OCI-LY7 (cell line): Measurements from ENCODE around the gene CCDC187. TPM values are rescaled to one million over a fixed set of nuclear protein-coding genes. Genes with fewer than 3 reads are reported as not detected.

ENCODE experiments used
- BruUV-seq: library from RNA; stranded (reverse); fragments of 400-500 nt; replicated peaks from 2 replicates; lab custom pipeline; 2021; lab: Mats Ljungman, UMichigan
- CTCF ChIA-PET: fragments of 300-600 bp; sonication (Branson Sonifier 250); formaldehyde crosslinking; loops from one replicate; lab custom pipeline; 2022; ENCODE audit warnings: antibody characterized with exemption; ENCODE audit not compliant: unreplicated experiment; lab: Charles Lee
- POLR2A ChIA-PET: fragments of 300-600 bp; sonication (Branson Sonifier 250); formaldehyde crosslinking; loops from one replicate; lab custom pipeline; 2022; ENCODE audit warnings: antibody characterized with exemption; lab: Charles Lee
- DNase-seq: peaks from one replicate; pipeline ENCODE4 v3.0.0-alpha.2; 2015; ENCODE audit warnings: low spot score
- H2AFZ ChIP-seq: fragments of 200-600 bp; sonication (generic), shearing (Covaris generic); 2 replicates; pipeline ENCODE4 v1.6.1; 2014; ENCODE audit warnings: mild to moderate bottlenecking, antibody characterized with exemption, low read length, moderate library complexity
- H3K27ac ChIP-seq: fragments of 200-600 bp; sonication (generic); 2 replicates; pipeline ENCODE4 v1.5.1; 2014; ENCODE audit warnings: mixed run types, low read depth, mild to moderate bottlenecking, moderate library complexity, low read length, inconsistent platforms; ENCODE audit not compliant: poor library complexity, severe bottlenecking
- H3K36me3 ChIP-seq: fragments of 200-600 bp; sonication (generic); 2 replicates; pipeline ENCODE4 v1.6.1; 2014; ENCODE audit warnings: mild to moderate bottlenecking, antibody characterized with exemption, low read length, moderate library complexity, mixed read lengths; ENCODE audit not compliant: insufficient read depth
- H3K4me1 ChIP-seq: fragments of 200-600 bp; sonication (generic); 2 replicates; pipeline ENCODE4 v1.5.1; 2014; ENCODE audit warnings: mild to moderate bottlenecking, low read length; ENCODE audit not compliant: insufficient read depth, poor library complexity, severe bottlenecking
- H3K4me2 ChIP-seq: fragments of 200-600 bp; sonication (generic); 2 replicates; pipeline ENCODE4 v1.6.1; 2014; ENCODE audit warnings: mild to moderate bottlenecking, low read length
- H3K4me3 ChIP-seq: fragments of 200-600 bp; sonication (generic); 2 replicates; pipeline ENCODE4 v1.5.1; 2014; ENCODE audit warnings: mild to moderate bottlenecking, low read depth, low read length; ENCODE audit not compliant: poor library complexity, severe bottlenecking
- H3K79me2 ChIP-seq: fragments of 200-600 bp; sonication (generic); 2 replicates; pipeline ENCODE4 v1.6.1; 2016; ENCODE audit warnings: low read depth, mild to moderate bottlenecking, low read length, moderate library complexity, mixed read lengths; ENCODE audit not compliant: insufficient read depth
- H3K9me2 ChIP-seq: fragments of 200-600 bp; sonication (generic); 2 replicates; pipeline ENCODE4 v1.6.1; 2016; ENCODE audit warnings: mild to moderate bottlenecking, low read length, mixed read lengths; ENCODE audit not compliant: insufficient read depth
- H3K9me3 ChIP-seq: fragments of 200-600 bp; sonication (generic); 2 replicates; pipeline ENCODE4 v1.6.1; 2014; ENCODE audit warnings: mild to moderate bottlenecking, mixed run types, low read length, mixed read lengths
- H4K20me1 ChIP-seq: fragments of 200-600 bp; sonication (generic); 2 replicates; pipeline ENCODE4 v1.6.1; 2014; ENCODE audit warnings: mild to moderate bottlenecking, antibody characterized with exemption, low read length, moderate library complexity, mixed read lengths; ENCODE audit not compliant: insufficient read depth
- EZH2phosphoT487 ChIP-seq: fragments of 200-600 bp; sonication (generic); IDR thresholded peaks from 2 replicates; pipeline ENCODE4 v1.6.1; 2018; ENCODE audit warnings: low read depth, borderline replicate concordance, mild to moderate bottlenecking, mixed run types, antibody characterized with exemption, low read length, moderate library complexity, mixed read lengths
- intact Hi-C: fragments of 100-400 bp; cut with micrococcal nuclease; formaldehyde crosslinking; loops from one replicate; pipeline ENCODE4 v1.10.0; 2022; ENCODE audit not compliant: unreplicated experiment
- total RNA-seq, 2 experiments: library from RNA; depleted of rRNA in 1 of 2; stranded (reverse); fragments of >200 nt in 1 of 2; shearing (Covaris generic) in 1 of 2; gene quantifications; 2 replicates each; pipeline ENCODE4 v1.2.3, GENCODE V29; 2014 to 2022
- TF ChIP-seq, protein P1 (sequence below): fragments of 200-600 bp; sonication (generic); conservative IDR thresholded peaks from 2 replicates; pipeline ENCODE4 v1.5.1; 2014; ENCODE audit warnings: mild to moderate bottlenecking, antibody characterized with exemption, low read length, moderate library complexity, mixed read lengths

CCDC187 gene
- total RNA-seq, 2 experiments from 2014 or later = not detected

DNA sequence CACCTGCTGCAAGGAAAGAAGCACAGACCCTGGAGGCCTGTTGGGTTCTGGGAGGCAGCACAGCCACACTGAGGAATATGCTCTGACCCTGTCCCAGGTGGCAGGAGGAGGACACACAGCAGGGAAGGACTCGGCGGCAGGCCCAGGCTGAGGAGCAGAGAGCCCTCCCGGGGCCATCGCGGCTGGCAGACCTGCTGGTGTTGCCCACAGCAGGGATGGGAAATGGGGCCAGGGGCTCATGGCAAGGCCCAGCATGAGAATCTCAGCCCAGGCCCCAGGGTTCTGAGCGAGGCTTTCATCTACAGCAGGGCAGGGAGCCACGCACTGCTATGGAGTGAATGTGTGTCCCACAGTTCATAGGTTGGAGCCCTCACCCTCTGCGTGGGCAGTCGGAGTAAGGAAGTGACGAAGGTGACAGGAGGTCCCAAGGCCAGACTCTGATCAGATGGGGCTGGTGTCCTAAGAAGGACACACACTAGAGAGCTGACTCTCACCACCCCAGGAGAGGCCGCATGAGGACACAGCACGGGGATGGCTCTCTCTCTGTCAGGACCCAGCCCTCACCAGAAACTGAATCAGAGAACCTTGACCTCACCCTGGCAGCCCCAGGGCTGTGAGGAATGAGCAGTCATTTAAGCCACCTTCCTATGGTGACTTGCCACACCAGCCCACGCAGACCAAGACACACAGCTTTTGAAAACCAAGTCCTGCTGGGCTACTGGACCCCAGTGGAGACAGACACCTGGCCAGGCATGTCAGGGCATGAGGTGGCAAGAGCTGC lies 13.2 kb upstream of the CCDC187 start:
- DNase-seq = no peak
- H4K20me1 ChIP-seq = no peaks in the 10 kb centered on the region
- no peak overlapping the region for H3K27ac ChIP-seq
- peaks cover 16% of the 10 kb centered on the region; the same call in 1 of the 2 replicates for H3K9me3 ChIP-seq
- H3K4me1 ChIP-seq = no peaks in the 10 kb centered on the region
- TF ChIP-seq, protein P1, sequence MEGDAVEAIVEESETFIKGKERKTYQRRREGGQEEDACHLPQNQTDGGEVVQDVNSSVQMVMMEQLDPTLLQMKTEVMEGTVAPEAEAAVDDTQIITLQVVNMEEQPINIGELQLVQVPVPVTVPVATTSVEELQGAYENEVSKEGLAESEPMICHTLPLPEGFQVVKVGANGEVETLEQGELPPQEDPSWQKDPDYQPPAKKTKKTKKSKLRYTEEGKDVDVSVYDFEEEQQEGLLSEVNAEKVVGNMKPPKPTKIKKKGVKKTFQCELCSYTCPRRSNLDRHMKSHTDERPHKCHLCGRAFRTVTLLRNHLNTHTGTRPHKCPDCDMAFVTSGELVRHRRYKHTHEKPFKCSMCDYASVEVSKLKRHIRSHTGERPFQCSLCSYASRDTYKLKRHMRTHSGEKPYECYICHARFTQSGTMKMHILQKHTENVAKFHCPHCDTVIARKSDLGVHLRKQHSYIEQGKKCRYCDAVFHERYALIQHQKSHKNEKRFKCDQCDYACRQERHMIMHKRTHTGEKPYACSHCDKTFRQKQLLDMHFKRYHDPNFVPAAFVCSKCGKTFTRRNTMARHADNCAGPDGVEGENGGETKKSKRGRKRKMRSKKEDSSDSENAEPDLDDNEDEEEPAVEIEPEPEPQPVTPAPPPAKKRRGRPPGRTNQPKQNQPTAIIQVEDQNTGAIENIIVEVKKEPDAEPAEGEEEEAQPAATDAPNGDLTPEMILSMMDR = no peak
- TF ChIP-seq EZH2phosphoT487 = no peak
- ChIA-PET POLR2A (no interaction called here), CTCF (no interaction called here)
- no peaks in the 10 kb centered on the region for H3K79me2 ChIP-seq
- intact Hi-C loops = no loop called here
- H3K36me3 ChIP-seq = no peaks in the 10 kb centered on the region
- no peak overlapping the region for H3K4me2 ChIP-seq
- no TSS peak for BruUV-seq
- no peak overlapping the region for H2AFZ ChIP-seq
- H3K4me3 ChIP-seq = no peak overlapping the region
- H3K9me2 ChIP-seq = no peaks in the 10 kb centered on the region

DNA sequence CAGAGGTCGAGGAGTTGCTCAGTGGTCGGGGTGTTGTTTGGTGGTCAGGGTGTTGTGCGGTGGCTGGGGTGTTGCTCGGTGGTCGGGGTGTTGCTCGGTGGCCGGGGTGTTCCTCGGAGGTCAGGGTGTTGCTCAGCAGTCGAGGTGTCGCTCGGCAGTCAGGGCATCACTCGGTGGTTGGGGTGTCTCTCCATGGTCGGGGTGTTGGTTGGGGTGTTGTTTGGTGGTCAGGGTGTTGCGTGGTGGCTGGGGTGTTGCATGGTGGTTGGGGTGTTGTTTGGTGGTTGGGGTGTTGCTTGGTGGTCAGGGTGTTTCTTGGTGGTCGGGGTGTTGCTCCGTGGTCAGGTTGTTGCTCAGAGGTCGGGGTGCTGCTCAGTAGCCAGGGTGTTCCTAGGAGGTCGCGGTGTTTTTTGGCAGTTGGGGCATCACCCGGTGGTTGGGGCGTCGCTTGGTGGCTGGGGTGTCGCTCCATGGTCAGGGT lies 12.4 kb upstream of the CCDC187 start:
- no peak for DNase-seq
- CTCF ChIA-PET = no interaction called here
- H3K36me3 ChIP-seq = no peaks in the 10 kb centered on the region
- no peak overlapping the region for H2AFZ ChIP-seq
- intact Hi-C loops = no loop called here
- POLR2A ChIA-PET = no interaction called here
- H3K9me3 ChIP-seq = peaks cover 16% of the 10 kb centered on the region; the same call in 1 of the 2 replicates
- H3K9me2 ChIP-seq = no peaks in the 10 kb centered on the region
- TF ChIP-seq, protein P1 = no peak
- no peak for TF ChIP-seq EZH2phosphoT487
- H3K4me1 ChIP-seq = no peaks in the 10 kb centered on the region
- H4K20me1 ChIP-seq = no peaks in the 10 kb centered on the region
- no peak overlapping the region for H3K4me2 ChIP-seq
- no TSS peak for BruUV-seq
- no peak overlapping the region for H3K27ac ChIP-seq
- no peak overlapping the region for H3K4me3 ChIP-seq
- no peaks in the 10 kb centered on the region for H3K79me2 ChIP-seq

DNA sequence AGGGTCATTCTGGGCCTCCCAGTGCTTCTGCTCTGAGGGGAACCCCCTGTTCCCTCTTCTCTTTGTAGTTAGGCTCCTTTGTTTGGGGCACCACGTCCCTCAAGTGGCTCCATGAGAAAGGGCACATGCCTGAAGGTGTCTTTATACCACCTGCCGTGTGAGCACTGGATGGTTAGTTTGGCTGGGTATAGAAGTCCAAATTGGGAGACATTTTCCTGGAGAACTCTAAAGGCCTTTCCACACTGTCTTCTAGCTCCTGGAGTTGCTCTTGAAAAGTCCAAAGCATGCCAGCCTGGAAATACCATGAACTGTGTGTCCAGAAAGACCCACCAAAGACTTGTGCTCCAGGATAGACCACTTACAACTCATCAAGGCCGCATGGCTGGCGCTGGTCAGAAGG lies 11.1 kb upstream of the CCDC187 start:
- H2AFZ ChIP-seq = no peak overlapping the region
- no peak for TF ChIP-seq EZH2phosphoT487
- TF ChIP-seq, protein P1 = no peak
- H3K79me2 ChIP-seq = no peaks in the 10 kb centered on the region
- POLR2A ChIA-PET = no interaction called here
- intact Hi-C loops = no loop called here
- no peak for DNase-seq
- no peak overlapping the region for H3K4me3 ChIP-seq
- no peaks in the 10 kb centered on the region for H4K20me1 ChIP-seq
- no peaks in the 10 kb centered on the region for H3K36me3 ChIP-seq
- peaks cover 16% of the 10 kb centered on the region; the same call in 1 of the 2 replicates for H3K9me3 ChIP-seq
- H3K9me2 ChIP-seq = no peaks in the 10 kb centered on the region
- CTCF ChIA-PET = no interaction called here
- no peak overlapping the region for H3K4me2 ChIP-seq
- no peaks in the 10 kb centered on the region for H3K4me1 ChIP-seq
- no TSS peak for BruUV-seq
- no peak overlapping the region for H3K27ac ChIP-seq
